ENCODE measurements around the gene PRDM16.

Gene PRDM16

DNA sequence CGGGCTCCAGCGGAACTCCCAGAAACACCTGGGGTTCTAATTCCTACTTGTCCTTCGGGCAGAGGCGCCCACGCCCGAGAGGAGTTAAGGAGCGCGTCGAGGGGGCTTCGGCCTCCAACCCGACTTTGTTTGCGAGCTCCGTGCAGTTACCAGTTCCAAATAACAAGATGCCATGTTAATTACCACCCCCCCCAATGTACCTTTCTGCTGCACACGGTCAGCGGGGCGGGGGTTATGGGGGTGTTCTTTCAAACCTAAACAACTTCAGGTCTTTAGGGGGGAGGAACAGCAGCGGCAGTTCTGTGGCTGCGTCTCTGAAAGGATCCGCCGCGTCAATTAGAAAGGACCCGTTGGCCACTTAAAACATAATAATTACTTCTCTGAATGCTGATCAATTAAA, 114.8 kb downstream of the PRDM16 start:
- Histone ChIP-seq H3K36me3 (ENCODE audit: control insufficient read depth, insufficient read depth, low read length) (no peaks in the 10 kb centered on the region), H3K27me3 (replicated peaks; ENCODE audit: control insufficient read depth, insufficient read depth, low read length, poor library complexity, severe bottlenecking) (peaks cover 4% of the 10 kb centered on the region), H3K9me3 (ENCODE audit: control insufficient read depth, low read length) (no peaks in the 10 kb centered on the region), H3K4me1 (ENCODE audit: control insufficient read depth, insufficient read depth, low read length, poor library complexity, severe bottlenecking) (no peaks in the 10 kb centered on the region), H3K27ac (ENCODE audit: insufficient read depth, low read length, poor library complexity, severe bottlenecking) (no peak overlapping the region), H3K4me3 (ENCODE audit: insufficient read depth, low read depth, low read length, poor library complexity, severe bottlenecking) (no peak overlapping the region)
- no peak for DNase-seq

DNA sequence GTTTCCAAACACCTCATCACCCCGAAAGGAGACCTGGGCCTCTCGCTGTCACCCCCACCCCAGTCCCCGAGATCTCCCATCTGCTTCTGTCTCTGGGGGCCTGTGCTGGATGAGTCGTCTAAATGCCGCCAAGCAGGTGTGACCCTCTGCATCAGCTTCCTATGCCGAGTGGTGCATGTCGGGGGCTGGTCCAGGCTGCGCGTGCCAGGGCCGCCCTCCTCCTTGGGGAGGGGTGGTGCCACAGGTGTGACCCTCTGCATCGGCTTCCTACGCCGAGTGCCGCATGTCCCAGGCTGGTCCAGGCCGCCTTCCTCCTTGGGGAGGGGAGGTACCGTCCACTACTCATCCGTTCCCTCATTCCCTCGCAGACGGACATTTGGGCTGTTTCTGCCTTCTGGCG, 115.7 kb downstream of the PRDM16 start:
- no peak for DNase-seq
- Histone ChIP-seq H3K9me3 (ENCODE audit: control insufficient read depth, low read length) (no peaks in the 10 kb centered on the region), H3K27ac (ENCODE audit: insufficient read depth, low read length, poor library complexity, severe bottlenecking) (no peak overlapping the region), H3K4me1 (ENCODE audit: control insufficient read depth, insufficient read depth, low read length, poor library complexity, severe bottlenecking) (no peaks in the 10 kb centered on the region), H3K36me3 (ENCODE audit: control insufficient read depth, insufficient read depth, low read length) (no peaks in the 10 kb centered on the region), H3K4me3 (ENCODE audit: insufficient read depth, low read depth, low read length, poor library complexity, severe bottlenecking) (no peak overlapping the region), H3K27me3 (replicated peaks; ENCODE audit: control insufficient read depth, insufficient read depth, low read length, poor library complexity, severe bottlenecking) (peaks cover 4% of the 10 kb centered on the region)

DNA sequence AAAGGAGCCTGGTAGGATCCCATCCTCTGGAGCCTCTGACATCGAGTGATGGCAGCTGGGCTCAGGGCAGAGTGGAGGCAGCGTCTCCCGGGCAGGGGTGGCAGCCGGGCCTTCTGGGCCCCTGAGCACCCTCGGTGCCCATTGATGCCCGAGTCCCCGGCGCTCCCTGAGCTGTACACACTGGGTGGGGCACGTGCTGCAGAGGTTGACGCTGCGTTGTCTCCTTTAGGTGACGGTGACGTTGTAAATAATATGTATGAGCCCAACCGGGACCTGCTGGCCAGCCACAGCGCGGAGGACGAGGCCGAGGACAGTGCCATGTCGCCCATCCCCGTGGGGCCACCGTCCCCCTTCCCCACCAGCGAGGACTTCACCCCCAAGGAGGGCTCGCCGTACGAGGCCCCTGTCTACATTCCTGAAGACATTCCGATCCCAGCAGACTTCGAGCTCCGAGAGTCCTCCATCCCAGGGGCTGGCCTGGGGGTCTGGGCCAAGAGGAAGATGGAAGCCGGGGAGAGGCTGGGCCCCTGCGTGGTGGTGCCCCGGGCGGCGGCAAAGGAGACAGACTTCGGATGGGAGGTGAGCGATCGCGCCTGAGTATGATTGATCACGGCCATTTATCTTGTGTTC, 117.0 kb downstream of the PRDM16 start:
- Histone ChIP-seq H3K4me3 (ENCODE audit: insufficient read depth, low read depth, low read length, poor library complexity, severe bottlenecking) (no peak overlapping the region), H3K4me1 (ENCODE audit: control insufficient read depth, insufficient read depth, low read length, poor library complexity, severe bottlenecking) (no peaks in the 10 kb centered on the region), H3K27ac (ENCODE audit: insufficient read depth, low read length, poor library complexity, severe bottlenecking) (no peak overlapping the region), H3K27me3 (replicated peaks; ENCODE audit: control insufficient read depth, insufficient read depth, low read length, poor library complexity, severe bottlenecking) (peaks cover 4% of the 10 kb centered on the region), H3K36me3 (ENCODE audit: control insufficient read depth, insufficient read depth, low read length) (no peaks in the 10 kb centered on the region), H3K9me3 (ENCODE audit: control insufficient read depth, low read length) (no peaks in the 10 kb centered on the region)
- DNase-seq = no peak

DNA sequence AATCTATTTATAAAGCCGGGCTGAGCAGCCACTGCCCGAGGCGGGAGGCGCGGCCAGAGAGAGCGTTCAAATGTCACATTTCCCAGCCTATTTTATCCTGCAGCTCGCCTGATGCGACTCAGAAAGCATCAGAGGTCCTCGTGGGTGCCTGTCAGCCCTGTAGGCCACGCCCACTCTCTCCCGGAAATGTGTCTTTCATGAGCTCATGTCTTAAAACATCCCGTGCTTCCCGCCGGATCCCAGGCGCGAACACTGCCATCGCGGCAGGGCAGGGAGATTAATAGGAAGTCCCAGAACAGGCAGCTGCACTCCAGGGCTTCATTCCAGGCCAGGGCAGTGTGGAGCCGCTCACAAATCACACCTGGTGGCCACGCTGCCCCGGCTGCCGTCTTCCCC, 117.5 kb downstream of the PRDM16 start:
- no peak for DNase-seq
- H3K9me3 ChIP-seq (ENCODE audit: control insufficient read depth, low read length) = no peaks in the 10 kb centered on the region

DNA sequence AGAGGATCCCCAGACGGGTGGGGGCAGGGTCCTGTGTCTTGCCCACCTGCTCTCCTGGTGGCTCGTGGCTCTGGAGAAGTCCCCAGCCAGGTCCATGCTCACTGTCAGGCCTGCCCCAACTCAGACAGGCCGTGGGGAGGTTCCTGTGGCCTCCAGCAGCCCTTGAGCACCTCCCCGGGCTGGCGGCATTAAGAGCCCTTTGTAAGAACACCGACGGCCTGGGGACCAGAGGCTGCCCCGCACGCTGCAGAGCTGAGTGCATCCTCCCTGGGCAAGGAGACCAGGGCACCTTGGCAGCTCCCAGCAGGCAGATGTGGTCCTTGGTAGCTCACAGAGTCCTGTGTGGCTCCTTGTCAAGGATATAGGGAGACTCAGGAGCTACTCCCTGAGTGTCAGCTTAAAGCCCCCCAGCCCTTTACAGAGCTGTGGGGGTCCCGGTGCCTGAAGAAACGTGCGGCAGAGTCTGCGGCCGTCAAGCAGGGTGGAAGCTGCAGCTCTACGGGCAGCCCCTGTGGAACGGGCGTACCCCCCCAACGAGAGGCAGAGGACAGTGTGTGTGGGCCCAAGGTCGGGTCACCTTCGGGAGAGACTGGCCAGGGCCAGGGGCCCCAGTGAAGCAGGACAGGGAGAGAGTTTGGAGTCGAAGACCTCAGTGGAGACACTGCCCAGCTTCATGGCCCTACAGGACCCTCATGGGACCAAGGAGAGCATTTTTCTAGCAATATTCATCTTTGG, 118.6 kb downstream of the PRDM16 start:
- H3K27ac ChIP-seq (ENCODE audit: insufficient read depth, low read length, poor library complexity, severe bottlenecking) = no peak overlapping the region

More for the DNA sequence above, 117.5 kb downstream of the PRDM16 start:
- no peak overlapping the region for H3K27ac ChIP-seq (ENCODE audit: insufficient read depth, low read length, poor library complexity, severe bottlenecking)
- H3K4me3 ChIP-seq (ENCODE audit: insufficient read depth, low read depth, low read length, poor library complexity, severe bottlenecking) = no peak overlapping the region
- H3K4me1 ChIP-seq (ENCODE audit: control insufficient read depth, insufficient read depth, low read length, poor library complexity, severe bottlenecking) = no peaks in the 10 kb centered on the region
- no peaks in the 10 kb centered on the region for H3K36me3 ChIP-seq (ENCODE audit: control insufficient read depth, insufficient read depth, low read length)
- H3K27me3 ChIP-seq (replicated peaks; ENCODE audit: control insufficient read depth, insufficient read depth, low read length, poor library complexity, severe bottlenecking) = peaks cover 4% of the 10 kb centered on the region

DNA sequence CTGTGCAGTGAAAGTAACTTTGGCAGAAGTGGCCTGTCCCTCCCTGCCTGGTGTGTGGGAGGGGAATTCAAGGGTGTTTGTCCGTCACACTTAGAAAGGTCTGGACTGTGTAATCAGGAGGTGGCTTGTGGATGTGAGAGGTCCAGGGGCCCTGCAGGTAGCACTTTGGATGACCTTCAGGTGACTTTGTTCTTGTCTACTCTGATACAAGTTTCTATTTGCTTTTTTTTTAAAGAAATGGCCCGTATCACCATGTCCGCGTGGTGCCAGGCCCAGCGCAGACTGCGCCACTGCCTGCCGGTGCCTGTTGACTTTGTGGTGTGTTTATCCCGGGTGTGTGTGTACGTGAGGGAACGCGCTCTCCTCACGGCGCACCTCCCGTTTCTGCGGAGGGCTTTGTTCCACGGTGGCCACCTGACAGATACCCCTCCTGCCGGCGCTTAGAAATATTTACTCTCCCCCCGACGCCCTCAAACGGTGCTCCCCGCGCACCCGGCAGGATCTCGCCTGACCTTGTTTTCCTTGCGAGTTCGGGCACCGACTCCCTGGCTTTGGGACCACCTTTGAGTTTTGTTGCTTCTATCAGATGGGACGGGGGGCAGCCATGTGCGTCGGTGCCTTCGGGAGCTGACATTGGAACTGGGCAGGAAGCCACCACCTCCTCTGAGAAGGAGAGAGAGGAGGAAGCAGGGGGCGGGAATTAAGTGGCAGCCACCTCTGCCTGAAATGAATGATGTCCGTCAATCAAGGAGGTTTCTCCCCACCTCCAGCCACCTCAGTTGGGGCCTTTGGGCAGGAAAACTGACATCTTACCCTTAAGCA, 119.4 kb downstream of the PRDM16 start:
- Histone ChIP-seq H3K27me3 (replicated peaks; ENCODE audit: control insufficient read depth, insufficient read depth, low read length, poor library complexity, severe bottlenecking) (peaks cover 4% of the 10 kb centered on the region), H3K36me3 (ENCODE audit: control insufficient read depth, insufficient read depth, low read length) (no peaks in the 10 kb centered on the region), H3K4me3 (ENCODE audit: insufficient read depth, low read depth, low read length, poor library complexity, severe bottlenecking) (no peak overlapping the region), H3K9me3 (ENCODE audit: control insufficient read depth, low read length) (no peaks in the 10 kb centered on the region), H3K27ac (ENCODE audit: insufficient read depth, low read length, poor library complexity, severe bottlenecking) (no peak overlapping the region), H3K4me1 (ENCODE audit: control insufficient read depth, insufficient read depth, low read length, poor library complexity, severe bottlenecking) (no peaks in the 10 kb centered on the region)
- DNase-seq = no peak

More for the DNA sequence above, 118.6 kb downstream of the PRDM16 start:
- no peaks in the 10 kb centered on the region for H3K4me1 ChIP-seq (ENCODE audit: control insufficient read depth, insufficient read depth, low read length, poor library complexity, severe bottlenecking)
- no peaks in the 10 kb centered on the region for H3K36me3 ChIP-seq (ENCODE audit: control insufficient read depth, insufficient read depth, low read length)
- H3K4me3 ChIP-seq (ENCODE audit: insufficient read depth, low read depth, low read length, poor library complexity, severe bottlenecking) = no peak overlapping the region
- H3K27me3 ChIP-seq (replicated peaks; ENCODE audit: control insufficient read depth, insufficient read depth, low read length, poor library complexity, severe bottlenecking) = peaks cover 4% of the 10 kb centered on the region
- no peaks in the 10 kb centered on the region for H3K9me3 ChIP-seq (ENCODE audit: control insufficient read depth, low read length)
- DNase-seq = no peak

DNA sequence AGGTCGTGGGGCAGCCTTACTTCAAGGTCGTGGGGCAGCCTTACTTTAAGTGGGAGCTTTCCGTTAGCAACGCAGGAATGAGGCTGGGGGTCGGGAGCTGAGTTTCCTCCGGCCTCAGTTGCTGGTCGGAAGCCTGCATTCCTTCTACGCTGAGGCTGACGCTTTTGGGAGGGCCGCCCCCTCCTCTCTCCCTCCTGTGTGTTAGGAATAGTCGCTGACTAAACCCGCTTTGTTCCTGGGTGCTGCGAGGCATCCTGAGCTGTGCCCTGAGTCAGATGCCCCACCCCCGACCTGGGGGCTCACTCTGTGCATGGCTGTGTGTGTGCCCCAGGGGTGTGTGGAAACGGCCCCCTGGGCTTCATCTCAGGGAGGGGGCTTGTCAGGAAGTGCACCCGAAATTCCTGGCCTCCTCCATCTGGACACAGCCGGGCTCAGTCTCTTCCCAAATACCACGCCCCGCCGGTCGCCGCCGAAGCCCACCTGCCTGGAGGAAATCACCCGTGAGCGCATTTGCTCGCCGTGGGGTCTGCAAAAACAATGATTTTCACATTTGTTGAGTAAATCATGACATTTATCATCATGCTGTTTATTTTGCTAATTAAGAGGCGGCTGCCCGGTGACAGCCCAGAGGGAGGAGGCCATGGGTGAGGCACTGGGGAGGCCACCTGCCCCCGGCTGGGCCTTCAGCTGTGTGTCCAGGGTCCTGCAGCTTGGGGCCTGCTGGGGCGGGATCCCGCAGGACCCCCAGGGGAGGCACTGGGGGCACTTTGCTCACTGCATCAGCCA, 121.4 kb downstream of the PRDM16 start:
- Histone ChIP-seq H3K9me3 (ENCODE audit: control insufficient read depth, low read length) (no peaks in the 10 kb centered on the region), H3K4me3 (ENCODE audit: insufficient read depth, low read depth, low read length, poor library complexity, severe bottlenecking) (no peak overlapping the region), H3K27me3 (replicated peaks; ENCODE audit: control insufficient read depth, insufficient read depth, low read length, poor library complexity, severe bottlenecking) (peaks cover 2% of the 10 kb centered on the region), H3K4me1 (ENCODE audit: control insufficient read depth, insufficient read depth, low read length, poor library complexity, severe bottlenecking) (no peaks in the 10 kb centered on the region), H3K36me3 (ENCODE audit: control insufficient read depth, insufficient read depth, low read length) (no peaks in the 10 kb centered on the region), H3K27ac (ENCODE audit: insufficient read depth, low read length, poor library complexity, severe bottlenecking) (no peak overlapping the region)
- no peak for DNase-seq

DNA sequence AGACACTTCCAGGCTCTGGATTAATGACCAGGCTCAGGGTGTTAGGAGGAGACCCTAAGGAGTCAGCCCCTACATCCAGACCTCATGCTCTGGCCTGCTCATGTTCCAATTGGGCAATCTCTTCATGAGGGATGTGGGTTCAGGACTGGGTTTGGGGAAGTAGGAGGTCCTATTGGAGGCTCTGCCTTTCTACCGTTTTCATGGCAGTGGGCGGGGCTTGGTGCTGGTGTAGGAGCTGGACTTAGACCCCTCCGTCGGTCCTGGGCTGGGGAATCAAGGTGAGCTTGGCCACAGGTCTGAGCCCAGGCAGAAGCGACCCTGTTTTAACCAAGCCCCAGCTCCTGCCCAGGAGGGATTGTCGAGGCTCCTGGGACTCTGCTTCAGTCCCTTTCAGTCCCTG, 123.4 kb downstream of the PRDM16 start:
- Histone ChIP-seq H3K36me3 (ENCODE audit: control insufficient read depth, insufficient read depth, low read length) (no peaks in the 10 kb centered on the region), H3K27ac (ENCODE audit: insufficient read depth, low read length, poor library complexity, severe bottlenecking) (no peak overlapping the region), H3K27me3 (replicated peaks; ENCODE audit: control insufficient read depth, insufficient read depth, low read length, poor library complexity, severe bottlenecking) (no peaks in the 10 kb centered on the region), H3K4me1 (ENCODE audit: control insufficient read depth, insufficient read depth, low read length, poor library complexity, severe bottlenecking) (no peaks in the 10 kb centered on the region), H3K4me3 (ENCODE audit: insufficient read depth, low read depth, low read length, poor library complexity, severe bottlenecking) (no peak overlapping the region), H3K9me3 (ENCODE audit: control insufficient read depth, low read length) (no peaks in the 10 kb centered on the region)
- no peak for DNase-seq

DNA sequence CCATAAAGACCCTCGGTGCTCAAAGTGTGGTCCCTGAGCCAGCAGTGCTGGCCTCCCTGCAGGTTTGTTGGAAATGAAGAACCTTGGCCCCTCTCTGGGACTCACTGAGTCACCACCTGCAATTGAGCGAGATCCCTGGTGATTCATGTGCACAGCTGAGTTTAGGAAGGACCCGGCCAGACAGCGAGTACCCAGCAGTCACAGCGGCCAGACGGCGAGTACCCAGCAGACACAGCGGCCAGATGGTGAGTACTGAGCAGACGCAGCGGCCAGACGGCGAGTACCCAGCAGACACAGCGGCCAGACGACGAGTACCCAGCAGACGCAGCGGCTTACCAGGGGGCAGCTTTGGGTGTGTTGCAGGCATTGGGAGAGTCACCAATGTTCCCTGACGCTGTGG, 123.8 kb downstream of the PRDM16 start:
- H3K4me1 ChIP-seq (ENCODE audit: control insufficient read depth, insufficient read depth, low read length, poor library complexity, severe bottlenecking) = no peaks in the 10 kb centered on the region
- DNase-seq = no peak
- H3K4me3 ChIP-seq (ENCODE audit: insufficient read depth, low read depth, low read length, poor library complexity, severe bottlenecking) = no peak overlapping the region
- no peaks in the 10 kb centered on the region for H3K36me3 ChIP-seq (ENCODE audit: control insufficient read depth, insufficient read depth, low read length)
- H3K27me3 ChIP-seq (replicated peaks; ENCODE audit: control insufficient read depth, insufficient read depth, low read length, poor library complexity, severe bottlenecking) = no peaks in the 10 kb centered on the region
- no peak overlapping the region for H3K27ac ChIP-seq (ENCODE audit: insufficient read depth, low read length, poor library complexity, severe bottlenecking)
- no peaks in the 10 kb centered on the region for H3K9me3 ChIP-seq (ENCODE audit: control insufficient read depth, low read length)

Measured in effector memory CD4-positive, alpha-beta T cell (primary cell).